ENCODE data around the gene DMXL1.

Gene DMXL1

DNA sequence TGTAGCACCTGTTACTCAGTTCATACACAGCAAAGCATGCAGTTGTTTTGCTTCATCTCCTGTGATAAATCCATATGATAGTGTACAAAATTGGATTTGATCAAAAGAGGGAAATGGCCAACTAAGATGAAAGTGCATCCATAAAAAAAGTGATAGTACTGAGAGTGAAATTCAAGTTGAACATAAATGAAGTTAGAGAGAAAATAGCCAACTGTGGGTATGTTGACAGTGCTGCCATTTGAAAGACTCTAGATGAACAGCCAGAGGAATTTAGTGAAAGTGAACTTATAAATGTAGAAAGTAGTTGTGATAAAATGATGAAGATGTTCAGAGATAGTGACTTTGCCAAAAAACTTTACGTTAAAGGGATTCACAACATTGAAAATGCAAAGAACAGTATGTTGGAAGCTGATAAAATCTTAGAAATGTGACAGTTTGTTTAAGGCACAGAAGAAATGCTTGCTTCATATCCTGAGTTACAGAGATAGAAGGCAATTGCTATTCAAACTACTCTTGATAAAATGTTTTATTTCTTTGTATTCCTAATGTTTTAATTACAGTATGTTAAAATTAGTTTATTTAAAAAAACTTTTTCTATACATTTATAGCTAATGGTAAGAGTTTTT is 119.7 kb downstream of the DMXL1 start:
- no peak for TF ChIP-seq TAF1 (IDR thresholded peaks at IDR 0.05; ENCODE audit: borderline replicate concordance, insufficient read depth, low read length)
- no peak for TF ChIP-seq SIN3A (IDR thresholded peaks at IDR 0.05; ENCODE audit: borderline replicate concordance, insufficient read depth, low read length)
- TF ChIP-seq REST (IDR thresholded peaks at IDR 0.05; ENCODE audit: insufficient read depth in 1 of 2, low read depth in 2 of 2, low read length in 2 of 2) = no peak
- TF ChIP-seq POLR2AphosphoS5 (IDR thresholded peaks at IDR 0.05; ENCODE audit: low read depth, low read length) = no peak
- no peak for TF ChIP-seq FOXP2 (optimal IDR thresholded peaks at IDR 0.05; ENCODE audit: borderline replicate concordance, extremely low read depth, extremely low read length, insufficient read depth)

DNA sequence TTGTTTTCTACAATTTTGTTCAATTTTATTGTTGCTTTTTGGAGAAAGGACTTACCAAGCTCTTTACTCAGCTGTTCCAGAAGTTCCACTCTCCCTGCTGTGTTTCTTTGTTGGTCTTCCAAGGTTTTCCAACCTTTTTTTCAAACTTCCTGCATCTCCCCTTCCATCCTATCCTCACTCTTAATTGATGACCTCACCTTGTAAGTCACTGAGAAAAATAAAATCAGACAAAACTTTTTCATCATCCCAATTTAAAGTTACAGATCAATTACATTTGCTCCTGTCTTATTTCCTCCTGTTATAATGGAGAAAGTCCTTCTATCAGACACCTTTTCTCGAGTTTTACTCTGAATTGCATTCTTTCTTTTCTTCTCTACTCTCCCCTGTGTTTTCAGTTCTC is 121.1 kb downstream of the DMXL1 start:
- TF ChIP-seq REST (IDR thresholded peaks at IDR 0.05; ENCODE audit: insufficient read depth in 1 of 2, low read depth in 2 of 2, low read length in 2 of 2) (no peak), POLR2AphosphoS5 (IDR thresholded peaks at IDR 0.05; ENCODE audit: low read depth, low read length) (no peak), FOXP2 (optimal IDR thresholded peaks at IDR 0.05; ENCODE audit: borderline replicate concordance, extremely low read depth, extremely low read length, insufficient read depth) (no peak), TAF1 (IDR thresholded peaks at IDR 0.05; ENCODE audit: borderline replicate concordance, insufficient read depth, low read length) (no peak), SIN3A (IDR thresholded peaks at IDR 0.05; ENCODE audit: borderline replicate concordance, insufficient read depth, low read length) (no peak)

GRCh38 chr5:119200795-119201194 is 129.9 kb downstream of the DMXL1 start:
- no peak for TF ChIP-seq SIN3A (IDR thresholded peaks at IDR 0.05; ENCODE audit: borderline replicate concordance, insufficient read depth, low read length)
- TF ChIP-seq POLR2AphosphoS5 (IDR thresholded peaks at IDR 0.05; ENCODE audit: low read depth, low read length) = no peak
- TF ChIP-seq REST (IDR thresholded peaks at IDR 0.05; ENCODE audit: insufficient read depth in 1 of 2, low read depth in 2 of 2, low read length in 2 of 2) = no peak
- no peak for TF ChIP-seq FOXP2 (optimal IDR thresholded peaks at IDR 0.05; ENCODE audit: borderline replicate concordance, extremely low read depth, extremely low read length, insufficient read depth)
- TF ChIP-seq TAF1 (IDR thresholded peaks at IDR 0.05; ENCODE audit: borderline replicate concordance, insufficient read depth, low read length) = no peak

- TF ChIP-seq FOXP2 (optimal IDR thresholded peaks at IDR 0.05; ENCODE audit: borderline replicate concordance, extremely low read depth, extremely low read length, insufficient read depth) (no peak), TAF1 (IDR thresholded peaks at IDR 0.05; ENCODE audit: borderline replicate concordance, insufficient read depth, low read length) (no peak), REST (IDR thresholded peaks at IDR 0.05; ENCODE audit: insufficient read depth in 1 of 2, low read depth in 2 of 2, low read length in 2 of 2) (no peak), SIN3A (IDR thresholded peaks at IDR 0.05; ENCODE audit: borderline replicate concordance, insufficient read depth, low read length) (no peak), POLR2AphosphoS5 (IDR thresholded peaks at IDR 0.05; ENCODE audit: low read depth, low read length) (no peak)
Measured at GRCh38 chr5:119207105-119207504, 136.2 kb downstream of the DMXL1 start.

Data from PFSK-1 (cell line).